Endothelial cell (in vitro differentiated cells): Measurements from ENCODE around the gene DNAH10. TPM values are rescaled to one million over a fixed set of nuclear protein-coding genes. Genes with fewer than 3 reads are reported as not detected.

Experiments
- DNase-seq: peaks from one replicate; pipeline ENCODE4 v3.0.0; 2021; ENCODE audit warnings: low spot score
- H3K27ac Mint-ChIP-seq: one replicate; pipeline ENCODE4 v1.8.0; 2021; ENCODE audit warnings: mixed read lengths, inconsistent platforms; ENCODE audit not compliant: unreplicated experiment
- H3K27me3 Mint-ChIP-seq: one replicate; pipeline ENCODE4 v1.8.0; 2021; ENCODE audit warnings: mild to moderate bottlenecking, moderate library complexity, mixed read lengths, inconsistent platforms; ENCODE audit not compliant: unreplicated experiment
- H3K36me3 Mint-ChIP-seq: one replicate; pipeline ENCODE4 v1.8.0; 2021; ENCODE audit warnings: mild to moderate bottlenecking, low read depth, mixed read lengths, inconsistent platforms; ENCODE audit not compliant: unreplicated experiment
- H3K4me1 Mint-ChIP-seq: one replicate; pipeline ENCODE4 v1.8.0; 2021; ENCODE audit warnings: mild to moderate bottlenecking, mixed read lengths, inconsistent platforms; ENCODE audit not compliant: unreplicated experiment
- H3K4me3 Mint-ChIP-seq: one replicate; pipeline ENCODE4 v1.8.0; 2021; ENCODE audit warnings: mild to moderate bottlenecking, mixed read lengths, inconsistent platforms; ENCODE audit not compliant: unreplicated experiment
- H3K9me3 Mint-ChIP-seq: one replicate; pipeline ENCODE4 v1.8.0; 2021; ENCODE audit warnings: mixed read lengths, inconsistent platforms; ENCODE audit not compliant: unreplicated experiment
- CTCF ChIP-seq: fragments of 200-600 bp; sonication (generic); IDR thresholded peaks from one replicate; pipeline ENCODE4 v1.5.0; 2021; ENCODE audit warnings: antibody characterized with exemption; ENCODE audit not compliant: unreplicated experiment
- total RNA-seq: library from RNA; stranded (reverse); fragmentation: NEBNext Ultra II Directional; extraction: Animal tissue kit (Norgen Biotek cat#: 25700); gene quantifications from one replicate; pipeline ENCODE4 v1.2.1, GENCODE V29; 2021; ENCODE audit not compliant: unreplicated experiment

Gene DNAH10
- total RNA-seq, 1 donor from 2014 or later = 1.2 TPM

GRCh38 chr12:123856681-123857080 lies 94.6 kb downstream of the DNAH10 start:
- Mint-ChIP-seq H3K9me3 (no peaks in the 10 kb centered on the region), H3K27ac (no peak overlapping the region), H3K27me3 (peaks cover 7% of the 10 kb centered on the region), H3K36me3 (no peaks in the 10 kb centered on the region), H3K4me3 (no peak overlapping the region), H3K4me1 (no peaks in the 10 kb centered on the region)
- DNase-seq = no peak
- no peak for TF ChIP-seq CTCF

- no peak for TF ChIP-seq CTCF
- no peaks in the 10 kb centered on the region for H3K36me3 Mint-ChIP-seq
- H3K27ac Mint-ChIP-seq = no peak overlapping the region
- peaks cover 4% of the 10 kb centered on the region for H3K27me3 Mint-ChIP-seq
- no peak for DNase-seq
- H3K9me3 Mint-ChIP-seq = no peaks in the 10 kb centered on the region
- no peaks in the 10 kb centered on the region for H3K4me1 Mint-ChIP-seq
- no peak overlapping the region for H3K4me3 Mint-ChIP-seq
Measured at GRCh38 chr12:123858176-123858575, 96.1 kb downstream of the DNAH10 start.

GRCh38 chr12:123859035-123859434 lies 96.9 kb downstream of the DNAH10 start:
- H3K27me3 Mint-ChIP-seq = peaks cover 2% of the 10 kb centered on the region
- no peaks in the 10 kb centered on the region for H3K36me3 Mint-ChIP-seq
- H3K27ac Mint-ChIP-seq = no peak overlapping the region
- no peak overlapping the region for H3K4me3 Mint-ChIP-seq
- H3K9me3 Mint-ChIP-seq = no peaks in the 10 kb centered on the region
- peak; percentile 14 for DNase-seq
- no peaks in the 10 kb centered on the region for H3K4me1 Mint-ChIP-seq
- TF ChIP-seq CTCF = no peak

DNA sequence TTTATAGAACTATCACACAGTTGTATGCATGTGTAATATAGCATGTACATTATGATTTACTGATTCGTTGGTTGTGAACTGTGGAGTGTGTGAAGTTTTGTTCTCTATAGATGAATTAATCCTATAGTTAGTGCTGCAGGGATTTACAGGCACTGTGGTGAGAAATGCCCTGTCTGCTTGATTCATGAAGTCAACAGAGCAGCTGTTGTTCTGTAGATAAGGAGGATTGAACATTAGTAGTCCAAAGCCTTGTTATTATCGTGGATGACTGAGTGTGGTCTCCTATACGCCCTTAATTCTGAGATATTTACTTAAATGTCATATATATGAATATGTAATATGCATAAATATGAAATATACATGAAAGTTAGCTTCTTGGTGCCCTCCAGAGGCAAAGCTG lies 98.3 kb downstream of the DNAH10 start:
- Mint-ChIP-seq H3K27me3 (peaks cover 2% of the 10 kb centered on the region), H3K36me3 (no peaks in the 10 kb centered on the region), H3K9me3 (no peaks in the 10 kb centered on the region), H3K4me3 (no peak overlapping the region), H3K4me1 (no peaks in the 10 kb centered on the region), H3K27ac (no peak overlapping the region)
- DNase-seq = no peak
- TF ChIP-seq CTCF = no peak

- H3K27me3 Mint-ChIP-seq = peaks cover 2% of the 10 kb centered on the region
- no peak overlapping the region for H3K4me3 Mint-ChIP-seq
Measured at GRCh38 chr12:123861392-123861791, 99.3 kb downstream of the DNAH10 start.

More at GRCh38 chr12:123861392-123861791, 99.3 kb downstream of the DNAH10 start:
- DNase-seq = no peak
- no peaks in the 10 kb centered on the region for H3K36me3 Mint-ChIP-seq
- no peaks in the 10 kb centered on the region for H3K4me1 Mint-ChIP-seq
- H3K9me3 Mint-ChIP-seq = no peaks in the 10 kb centered on the region
- TF ChIP-seq CTCF = no peak
- H3K27ac Mint-ChIP-seq = no peak overlapping the region
